SKM-1 treated with dmso at 0.1 percent for 144 hours (cell line): Measurements from ENCODE around the gene KCNAB2.

Experiments used
- DNase-seq: peaks from one replicate; lab custom pipeline; 2025; ENCODE audit not compliant: unreplicated experiment; lab: John Stamatoyannopoulos, UW

The KCNAB2 gene

DNA sequence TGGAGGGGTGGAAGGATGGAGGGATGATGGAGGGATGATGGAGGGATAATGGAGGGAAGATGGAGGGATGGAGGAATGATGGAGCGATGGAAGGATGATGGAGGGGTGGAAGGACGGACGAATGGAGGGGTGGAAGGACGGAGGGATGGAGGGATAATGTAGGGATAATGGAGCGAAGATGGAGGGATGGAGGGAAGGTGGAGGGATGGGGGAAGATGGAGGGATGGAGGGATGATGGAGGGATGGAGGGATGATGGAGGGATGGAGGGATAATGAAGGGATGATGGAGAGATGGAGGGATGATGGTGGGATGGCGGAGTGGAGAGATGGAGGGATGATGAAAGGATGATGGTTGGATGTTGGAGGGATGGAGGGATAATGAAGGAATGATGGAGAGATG is 61.3 kb downstream of the KCNAB2 start:
- no peak for DNase-seq

DNA sequence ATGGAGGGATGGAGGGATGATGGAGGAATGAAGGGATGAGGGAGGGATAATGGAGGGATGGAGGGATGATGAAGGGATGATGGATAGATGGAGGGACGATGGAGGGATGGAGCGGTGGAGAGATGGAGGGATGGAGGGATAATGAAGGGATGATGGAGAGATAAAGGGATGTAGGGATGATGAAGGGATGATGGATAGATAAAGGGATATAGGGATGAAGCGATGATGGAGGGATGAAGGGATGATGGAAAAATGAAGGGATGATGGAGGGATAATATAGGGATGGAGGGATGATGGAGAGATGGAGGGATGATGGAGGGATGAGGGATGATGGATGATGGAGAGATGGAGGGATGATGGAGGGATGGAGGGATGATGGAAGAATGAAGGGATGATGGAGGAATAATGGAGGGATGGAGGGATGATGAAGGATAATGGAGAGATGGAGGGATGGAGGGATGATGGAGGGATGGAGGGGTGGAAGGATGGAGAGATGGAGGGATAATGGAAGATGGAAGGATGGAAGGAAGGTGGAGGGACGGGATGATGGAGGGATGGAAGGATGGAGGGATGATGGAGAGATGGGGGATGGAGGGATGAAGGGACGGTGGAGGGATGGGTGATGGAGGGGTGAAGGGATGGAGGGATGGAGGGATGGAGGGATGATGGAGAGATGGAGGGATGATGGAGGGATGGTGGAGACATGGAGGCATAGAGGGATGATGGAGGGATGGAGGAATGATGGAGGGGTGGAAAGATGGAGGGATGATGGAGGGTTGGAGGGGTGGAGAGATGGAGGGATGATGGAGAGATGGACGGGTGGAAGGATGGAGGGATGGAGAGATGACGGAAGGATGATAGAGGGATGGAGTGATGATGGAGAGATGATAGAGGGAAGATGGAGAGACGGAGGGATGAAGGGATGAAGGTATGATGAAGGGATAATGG is 62.0 kb downstream of the KCNAB2 start:
- no peak for DNase-seq

DNA sequence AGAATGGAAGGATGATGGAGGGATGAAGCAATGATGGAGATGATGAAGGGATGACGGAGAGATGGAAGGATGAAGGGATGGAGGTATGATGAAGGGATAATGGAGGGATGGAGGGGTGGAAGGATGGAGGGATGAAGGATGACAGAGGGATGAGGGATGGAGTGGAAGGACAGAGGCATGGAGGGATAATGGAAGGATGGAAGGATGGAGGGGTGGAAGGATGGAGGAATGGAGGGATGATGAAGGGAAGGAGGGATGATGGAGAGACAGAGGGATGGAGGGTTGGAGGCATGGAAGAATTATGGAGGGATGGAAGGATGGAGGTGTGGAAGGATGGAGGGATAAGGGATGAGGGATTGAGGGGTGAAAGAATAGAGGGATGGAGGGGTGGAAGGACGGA is 62.8 kb downstream of the KCNAB2 start:
- DNase-seq, result no peak

DNA sequence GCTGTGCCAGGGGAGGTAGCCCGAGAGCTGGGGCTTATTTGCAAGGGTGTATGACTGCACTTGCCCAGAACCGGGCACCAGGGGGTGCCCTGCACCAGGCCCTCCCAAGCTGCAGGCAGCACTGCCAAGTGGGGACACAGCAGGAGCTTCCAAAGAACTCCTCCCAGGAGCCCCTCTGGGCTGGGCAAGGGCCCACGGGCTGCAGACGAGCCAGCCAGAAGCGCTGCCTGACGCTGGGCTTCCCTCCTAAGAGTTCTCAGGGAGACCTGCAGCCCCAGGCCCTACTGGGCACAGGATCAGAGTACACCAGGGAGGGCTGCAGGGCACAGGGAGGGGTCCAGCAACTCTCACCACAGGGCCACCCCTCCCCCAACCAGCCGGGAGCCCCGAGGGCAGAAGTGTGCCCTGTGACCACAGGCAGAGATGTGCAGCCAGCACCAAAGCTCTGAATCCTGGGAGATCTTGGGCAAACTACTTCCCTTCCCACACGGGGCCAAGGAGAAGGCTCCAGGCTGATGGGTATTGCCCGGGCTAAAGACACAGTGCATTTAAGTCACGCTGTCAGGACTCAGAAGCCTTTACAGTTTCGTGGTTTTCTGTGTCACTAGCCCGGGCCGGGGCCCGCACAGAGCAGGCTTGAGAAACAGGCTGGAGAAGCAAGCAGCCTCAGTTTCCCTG is 63.4 kb downstream of the KCNAB2 start:
- peak; percentile 29 for DNase-seq

DNA sequence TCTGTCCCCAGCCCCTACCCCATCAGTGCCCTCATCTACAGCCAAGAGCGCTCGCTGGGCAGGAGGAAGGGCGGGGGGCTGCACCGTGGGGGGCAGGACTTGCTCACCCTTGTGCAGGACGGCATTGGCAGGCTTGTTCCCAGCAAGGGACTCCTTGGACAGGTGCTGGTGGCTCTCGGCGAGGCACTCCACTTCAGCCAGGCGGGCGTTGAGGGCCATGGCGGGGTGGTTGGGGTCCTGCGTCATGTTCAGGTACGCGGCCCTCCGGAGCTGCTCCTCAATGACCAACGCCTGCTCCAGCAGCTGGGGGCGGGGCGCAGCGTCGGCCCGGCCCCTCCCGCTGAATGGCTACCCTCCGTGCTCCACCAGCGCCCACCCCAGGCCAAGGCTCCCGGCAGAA is 64.0 kb downstream of the KCNAB2 start:
- DNase-seq, result no peak

DNA sequence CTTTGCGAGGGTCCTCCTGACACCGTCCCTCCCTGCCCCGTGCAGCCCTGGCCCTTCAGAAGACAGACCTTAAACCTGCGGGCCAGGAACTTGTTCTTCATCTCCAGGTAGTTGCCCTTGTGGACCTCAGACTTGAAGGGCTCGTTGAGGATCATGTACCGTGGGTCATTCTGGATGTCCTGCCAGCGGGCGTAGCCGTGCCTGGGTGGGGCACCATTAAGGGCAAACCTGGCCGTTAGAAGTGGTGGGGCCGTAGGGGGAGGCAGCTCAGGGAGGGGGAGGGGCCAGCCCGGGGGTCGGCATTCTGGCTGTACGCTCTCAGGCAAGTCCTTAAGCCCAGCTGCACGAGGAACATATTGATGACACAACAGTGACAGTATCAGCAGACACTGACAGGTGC is 64.6 kb downstream of the KCNAB2 start:
- no peak for DNase-seq

DNA sequence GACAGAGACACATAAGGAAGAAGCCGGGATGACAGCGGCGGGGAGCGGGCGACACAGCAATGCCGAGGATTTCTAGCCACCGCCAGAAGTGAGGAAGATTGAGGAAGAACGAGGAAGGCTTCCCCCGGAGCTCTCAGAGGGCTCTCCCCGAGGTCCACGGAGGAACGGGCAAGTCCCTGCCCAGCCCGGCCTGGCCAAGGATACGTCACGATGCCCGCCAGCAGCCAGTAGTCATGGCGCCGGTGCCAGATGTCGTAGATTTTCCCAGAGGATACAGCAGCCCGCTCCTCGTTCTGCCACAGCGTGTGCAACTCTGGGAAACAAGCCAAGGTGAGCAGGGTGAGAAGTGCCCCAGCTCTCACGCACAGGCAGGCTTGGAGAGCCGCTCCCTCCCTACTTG is 65.9 kb downstream of the KCNAB2 start:
- DNase-seq, result no peak

DNA sequence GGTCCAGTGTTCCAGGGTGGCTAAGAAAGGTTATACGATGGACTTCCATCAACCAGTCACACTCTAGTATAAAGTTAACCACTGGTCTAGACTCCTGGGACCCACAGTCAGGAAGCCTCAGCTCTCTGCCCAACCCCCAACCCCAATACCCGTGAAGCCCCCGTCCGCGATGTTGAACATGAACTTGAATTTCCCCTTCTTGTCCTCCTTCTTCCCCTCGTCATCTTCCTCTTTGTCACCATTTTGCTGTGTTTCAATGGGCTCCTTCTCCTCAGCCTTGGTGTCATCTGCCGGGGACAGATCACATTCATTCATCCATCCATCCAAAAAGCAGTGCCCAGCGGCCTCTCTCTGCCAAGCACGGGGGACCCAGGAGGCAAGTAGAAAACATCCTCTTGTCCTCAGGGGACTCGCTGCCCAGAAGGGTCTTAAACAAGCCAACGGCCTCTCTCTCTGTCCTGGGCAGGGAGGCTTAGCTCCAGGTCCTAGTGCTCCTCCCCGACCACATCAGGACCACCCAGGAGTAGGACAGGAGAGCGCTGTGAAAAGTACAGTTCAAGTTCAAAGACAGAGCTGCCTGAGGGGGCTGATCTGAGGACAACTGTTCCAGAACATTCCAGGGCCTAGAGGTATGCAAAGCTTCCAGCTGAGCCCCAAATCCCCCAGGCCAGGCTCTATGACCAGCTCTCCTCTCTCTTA is 66.5 kb downstream of the KCNAB2 start:
- no peak for DNase-seq

DNA sequence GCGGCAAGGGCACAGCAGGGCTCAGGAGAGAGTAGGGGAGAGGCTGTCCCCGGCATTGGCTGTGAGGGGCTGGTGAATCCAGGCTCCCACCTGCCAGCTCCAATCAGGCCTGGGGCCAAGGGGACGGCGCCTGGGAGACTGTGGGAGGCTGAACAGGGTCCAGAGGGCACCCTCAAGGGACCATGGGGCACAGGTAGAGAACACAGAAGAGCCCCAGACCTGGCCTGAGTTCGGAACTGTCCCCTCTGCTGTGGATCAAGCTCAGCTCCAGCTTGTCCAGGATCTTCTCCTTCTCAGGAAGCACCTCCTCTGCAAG is 67.0 kb downstream of the KCNAB2 start:
- no peak for DNase-seq

DNA sequence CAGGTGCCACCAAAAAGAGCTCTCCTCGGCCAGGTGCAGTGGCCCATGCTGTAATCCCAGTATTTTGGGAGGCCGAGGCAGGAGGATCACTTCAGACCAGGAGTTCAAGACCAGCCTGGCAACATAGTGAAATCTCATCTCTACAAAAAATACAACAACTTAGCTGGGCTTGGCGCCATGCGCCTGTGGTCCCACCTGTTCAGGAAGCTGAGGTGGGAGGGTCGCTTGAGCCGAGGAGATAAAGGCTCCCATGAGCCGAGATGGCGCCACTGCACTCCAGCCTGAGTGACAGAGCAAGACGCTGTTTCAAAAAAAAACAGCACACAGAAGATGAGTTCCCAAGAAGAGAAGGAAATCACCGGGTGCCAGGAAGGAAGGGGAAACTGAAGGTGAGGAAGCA is 67.4 kb downstream of the KCNAB2 start:
- no peak for DNase-seq

DNA sequence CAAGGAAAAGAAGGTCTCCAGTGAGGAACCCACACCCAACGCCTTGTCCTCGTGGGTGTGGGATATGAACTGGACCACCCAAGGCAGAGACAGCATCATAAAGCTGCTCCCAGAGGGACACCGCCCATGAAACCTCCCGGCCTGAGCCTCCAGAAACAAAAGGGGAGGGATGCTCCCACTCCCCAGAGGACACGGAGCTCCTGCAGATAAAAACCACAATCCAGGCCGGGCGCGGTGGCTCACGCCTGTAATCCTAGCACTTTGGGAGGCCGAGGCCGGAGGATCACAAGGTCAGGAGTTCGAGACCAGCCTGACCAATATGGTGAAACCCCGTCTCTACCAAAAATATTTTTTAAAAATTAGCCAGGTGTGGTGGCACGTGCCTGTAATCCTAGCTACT is 68.1 kb downstream of the KCNAB2 start:
- DNase-seq, result no peak

DNA sequence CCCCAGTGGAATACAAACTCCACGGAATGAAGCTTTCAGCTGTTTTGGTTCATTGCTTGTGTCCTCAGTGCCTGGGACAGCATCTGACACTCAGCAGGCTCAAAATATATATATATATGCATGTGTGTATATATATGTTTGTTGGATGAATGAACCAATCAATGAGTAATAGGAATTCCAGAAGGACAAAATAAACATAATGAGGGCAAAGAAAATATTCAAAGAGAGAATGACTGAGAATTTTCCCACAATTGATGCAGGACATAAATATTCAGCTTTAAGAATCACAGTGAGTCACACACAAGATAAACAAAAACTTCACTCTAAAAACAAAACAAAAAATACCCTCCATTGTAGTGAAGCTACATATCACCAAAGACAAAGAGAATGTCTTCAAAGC is 70.4 kb downstream of the KCNAB2 start:
- DNase-seq, result no peak

DNA sequence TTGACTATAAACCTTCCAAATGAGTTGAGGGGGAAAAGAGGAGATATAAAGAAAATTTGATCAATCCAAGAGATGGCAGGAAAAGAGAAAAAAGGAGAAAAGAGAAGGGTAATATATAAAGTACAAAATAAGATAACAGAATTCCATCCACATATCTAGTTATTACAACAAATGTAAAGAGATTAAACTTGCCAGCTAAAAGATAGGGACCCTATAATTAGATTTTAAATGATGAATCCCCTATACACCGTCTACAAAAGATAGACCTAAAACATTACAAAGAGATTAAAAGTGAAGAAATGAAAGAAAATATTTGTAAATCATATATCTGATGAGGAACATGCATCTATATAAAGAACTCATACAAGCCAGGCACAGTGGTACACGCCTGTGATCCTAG is 71.4 kb downstream of the KCNAB2 start:
- DNase-seq, result no peak

DNA sequence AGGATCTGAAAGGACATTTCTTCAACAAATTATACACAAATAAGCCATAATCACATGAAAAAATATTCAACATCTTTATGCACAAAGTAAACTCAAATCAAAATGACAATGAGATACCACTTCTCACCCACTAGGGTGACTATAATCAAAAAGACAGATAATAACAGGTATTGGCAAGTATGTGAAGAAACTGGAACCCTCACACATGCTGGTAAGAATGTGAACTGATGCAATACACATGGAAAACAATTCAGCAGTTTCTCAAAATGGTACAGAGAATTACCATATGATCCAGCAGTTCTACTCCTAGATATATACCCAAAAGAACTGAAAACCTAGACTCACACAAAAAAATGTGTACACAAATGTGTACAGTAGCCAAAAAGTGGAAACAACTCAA is 71.9 kb downstream of the KCNAB2 start:
- no peak for DNase-seq

DNA sequence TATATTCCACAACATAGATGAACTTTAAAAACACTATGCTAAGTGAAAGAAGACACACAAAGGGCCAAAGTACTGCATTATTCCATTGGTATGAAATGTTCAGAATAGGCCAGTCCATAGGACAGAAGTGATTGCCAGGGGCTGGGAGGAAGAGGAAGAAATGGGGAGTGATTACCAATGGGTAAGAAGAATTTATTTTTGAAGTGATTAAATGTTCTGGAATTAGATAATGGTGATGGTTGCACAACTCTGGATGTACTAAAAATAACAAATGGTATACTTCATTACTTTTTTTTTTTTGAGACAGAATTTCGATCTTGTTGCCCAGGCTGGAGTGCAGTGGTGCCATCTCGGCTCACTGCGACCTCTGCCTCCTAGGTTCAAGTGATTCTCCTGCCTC is 72.7 kb downstream of the KCNAB2 start:
- DNase-seq, result no peak

DNA sequence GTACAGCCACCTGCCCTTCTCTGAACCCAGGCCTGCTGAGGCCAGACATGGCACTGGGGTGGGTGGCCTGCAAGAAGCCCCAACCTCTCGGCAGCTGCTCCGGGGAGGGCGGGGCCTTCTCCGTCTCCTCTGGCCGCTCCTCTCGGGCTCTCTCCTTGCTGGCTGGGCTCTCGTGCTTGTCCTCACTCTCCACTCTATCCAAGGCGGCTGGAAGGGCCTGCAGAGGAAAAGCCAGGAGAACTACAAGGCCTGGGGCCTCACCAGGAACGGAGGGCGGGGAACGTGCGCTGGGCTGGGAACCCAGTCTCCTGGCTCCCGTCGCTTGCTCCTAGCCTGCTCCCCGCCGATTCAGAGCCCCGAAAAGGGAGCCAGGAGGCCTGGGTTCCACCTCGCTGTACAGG is 75.3 kb downstream of the KCNAB2 start:
- DNase-seq, result no peak

DNA sequence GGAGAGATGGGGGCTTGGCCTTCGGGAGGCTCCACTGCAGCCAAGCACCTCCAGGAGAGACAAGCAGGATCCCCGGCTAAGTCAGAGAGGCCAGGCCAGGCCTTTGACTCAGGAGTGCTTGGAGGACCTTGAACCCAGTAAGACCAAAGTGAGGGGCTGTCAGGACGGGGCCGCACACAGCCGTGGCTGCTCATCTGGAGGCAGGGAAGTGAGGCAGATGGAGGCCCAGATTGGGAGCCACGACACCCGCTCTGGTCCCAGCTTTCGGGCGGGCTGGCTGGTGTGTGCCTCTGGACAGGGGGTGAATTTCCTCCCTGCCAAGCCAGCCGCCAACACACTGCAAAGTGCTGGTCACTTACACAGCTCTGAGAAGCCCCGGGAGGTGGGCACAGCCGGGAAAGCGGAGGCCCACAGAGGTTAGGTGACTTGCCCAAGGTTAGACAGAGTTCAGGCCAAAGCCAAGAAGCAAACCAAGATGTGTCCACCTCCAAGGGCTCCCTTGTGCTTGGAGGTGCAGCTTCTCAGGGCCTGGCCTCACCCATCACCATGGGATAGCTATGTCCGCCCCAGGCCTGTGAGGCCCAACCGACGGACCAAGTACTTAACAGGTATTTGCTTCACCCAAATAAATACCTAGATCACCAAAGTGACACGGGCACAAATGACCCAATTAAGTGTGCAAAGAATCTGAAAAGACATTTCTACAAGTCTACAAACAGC is 76.1 kb downstream of the KCNAB2 start:
- no peak for DNase-seq

DNA sequence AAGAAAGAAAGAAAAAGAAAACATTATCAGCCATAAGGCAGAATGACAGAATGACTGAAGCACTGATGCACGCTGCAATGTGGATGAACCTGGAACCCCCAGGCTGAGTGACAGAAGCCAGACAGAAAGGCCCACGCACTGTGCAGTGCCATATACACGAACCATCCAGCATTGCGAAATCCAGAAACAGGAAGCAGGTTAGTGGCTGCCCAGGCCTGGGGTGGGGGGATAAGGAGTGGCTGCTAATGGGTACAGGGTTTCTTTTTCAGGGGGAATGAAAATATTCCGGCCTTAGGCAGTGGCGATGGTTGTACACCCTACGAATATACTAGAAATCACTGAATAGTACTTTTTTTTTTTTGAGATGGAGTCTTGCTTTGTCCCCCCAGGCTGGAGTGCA is 77.4 kb downstream of the KCNAB2 start:
- no peak for DNase-seq

DNA sequence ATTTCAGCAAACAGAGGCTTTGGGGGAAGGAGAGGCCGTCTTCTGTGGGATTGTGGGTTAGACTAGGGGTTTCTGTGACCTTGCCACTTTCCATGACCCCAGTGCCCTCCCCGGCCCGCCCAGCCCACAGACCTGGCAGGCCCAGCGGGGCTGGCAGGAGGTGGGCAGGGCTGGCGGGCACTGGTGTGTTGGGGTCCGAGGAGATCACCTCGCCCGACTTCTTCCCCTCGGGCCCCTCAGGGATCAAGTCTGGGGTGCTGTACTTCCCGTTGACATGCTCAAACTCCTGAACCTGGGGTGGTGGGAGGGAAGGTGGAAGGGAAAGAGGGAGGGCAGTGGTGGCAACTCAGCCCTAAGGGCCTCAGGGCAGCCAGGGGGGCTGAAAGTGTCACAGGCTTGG is 78.1 kb downstream of the KCNAB2 start:
- no peak for DNase-seq

DNA sequence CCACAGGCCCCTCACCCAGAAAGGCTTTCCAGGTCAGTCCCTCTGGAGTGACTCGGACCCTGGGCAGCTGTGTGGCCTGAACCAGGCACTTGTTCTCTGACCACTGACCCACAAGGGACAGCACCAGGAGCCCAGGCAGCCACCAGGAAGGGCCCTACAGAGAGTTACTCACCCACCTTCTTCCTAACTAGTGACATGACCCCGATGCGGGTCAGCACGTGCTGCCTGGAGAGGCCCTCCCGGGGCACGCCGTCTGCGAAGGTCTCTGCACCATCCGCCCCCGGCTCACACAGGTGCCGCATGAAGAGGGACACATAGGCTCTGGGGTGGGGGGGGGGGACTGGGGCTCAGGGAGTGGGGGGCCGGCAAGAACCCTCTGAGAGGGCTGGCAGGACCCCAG is 78.7 kb downstream of the KCNAB2 start:
- no peak for DNase-seq

DNA sequence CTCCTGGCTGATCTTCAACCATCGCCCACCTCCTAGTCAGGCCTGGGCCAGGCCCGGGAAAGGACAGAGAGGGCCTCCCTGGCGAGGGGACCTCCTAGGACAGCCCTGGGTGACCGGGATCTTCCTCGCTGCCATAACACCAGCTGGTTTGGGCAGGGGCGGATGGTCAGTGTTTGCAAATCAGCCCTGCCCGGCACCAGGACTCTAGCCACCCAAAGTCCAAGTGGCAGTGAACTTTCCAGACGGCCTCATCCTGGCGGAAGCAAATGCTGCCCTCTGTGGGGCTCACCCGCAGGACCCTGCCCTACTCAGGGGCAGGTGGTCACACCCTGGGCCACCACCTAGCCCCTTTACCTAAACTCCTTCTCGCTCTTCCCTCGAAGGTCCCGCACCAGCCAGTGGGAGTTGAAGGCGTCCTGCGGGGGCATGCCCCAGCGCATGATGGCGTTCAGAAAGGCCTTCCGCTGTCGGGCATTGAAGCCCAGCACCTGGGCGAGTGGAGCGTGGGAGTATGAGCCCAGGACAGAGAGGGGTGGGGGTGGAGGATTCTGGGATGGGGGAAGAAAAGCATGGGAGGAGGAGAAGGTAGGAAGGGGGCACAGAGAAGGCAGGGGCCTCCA is 79.2 kb downstream of the KCNAB2 start:
- DNase-seq, result no peak
